ENCODE measurements around the gene FREY1.
A peak's percentile ranks its signal among the peaks of the same experiment; 100 is the strongest.

Gene FREY1

GRCh38 chr11:45894555-45895247, 12.4 kb downstream of the FREY1 start:
- DNase-seq (ENCODE audit: low spot score): no peak

GRCh38 chr11:45892856-45893255, 14.2 kb downstream of the FREY1 start:
- no peak for DNase-seq (ENCODE audit: low spot score)

- no peak for DNase-seq (ENCODE audit: low spot score)
These were observed 16.1 kb downstream of the FREY1 start for GRCh38 chr11:45890886-45891550.

- DNase-seq (ENCODE audit: low spot score): no peak
These were observed 17.1 kb downstream of the FREY1 start for GRCh38 chr11:45889966-45890365.

GRCh38 chr11:45889555-45889954, 17.5 kb downstream of the FREY1 start:
- no peak for DNase-seq (ENCODE audit: low spot score)

- no peak for DNase-seq (ENCODE audit: low spot score)
These were observed 19.5 kb downstream of the FREY1 start for GRCh38 chr11:45887587-45887986.

- DNase-seq (ENCODE audit: low spot score): no peak
These were observed 20.1 kb downstream of the FREY1 start for GRCh38 chr11:45886816-45887520.

- no peak for DNase-seq (ENCODE audit: low spot score)
These were observed 20.9 kb downstream of the FREY1 start for GRCh38 chr11:45885921-45886721.

GRCh38 chr11:45885274-45885920, 21.7 kb downstream of the FREY1 start, which contains the start of gene MAPK8IP1:
Gene MAPK8IP1, plus strand, starts transcription at chr11:45885651. Its CDS starts 170 bp downstream, at chr11:45885821.
- DNase-seq (ENCODE audit: low spot score): peak; percentile 31

GRCh38 chr11:45884596-45885185, 22.4 kb downstream of the FREY1 start:
- no peak for DNase-seq (ENCODE audit: low spot score)

- DNase-seq (ENCODE audit: low spot score): no peak
These were observed 25.2 kb downstream of the FREY1 start for GRCh38 chr11:45881708-45882368.

GRCh38 chr11:45880772-45881570, 26.1 kb downstream of the FREY1 start:
- DNase-seq (ENCODE audit: low spot score): no peak

- DNase-seq (ENCODE audit: low spot score): no peak
These were observed 27.0 kb downstream of the FREY1 start for GRCh38 chr11:45879803-45880686.

GRCh38 chr11:45877845-45878244, 29.2 kb downstream of the FREY1 start:
- DNase-seq (ENCODE audit: low spot score): no peak

- DNase-seq (ENCODE audit: low spot score): no peak
These were observed 29.9 kb downstream of the FREY1 start for GRCh38 chr11:45877221-45877620.

GRCh38 chr11:45876401-45876800, 30.7 kb downstream of the FREY1 start:
- no peak for DNase-seq (ENCODE audit: low spot score)

- DNase-seq (ENCODE audit: low spot score): no peak
These were observed 34.3 kb downstream of the FREY1 start for GRCh38 chr11:45872651-45873356.

- no peak for DNase-seq (ENCODE audit: low spot score)
These were observed 35.4 kb downstream of the FREY1 start for GRCh38 chr11:45871638-45872037.
